HG03575 (cell line): ENCODE results near the gene EGFL8.
"Not testable (repeated sequence)": the region's sequence is repeated elsewhere in the genome, so short reads cannot be mapped to it uniquely, and the experiment has no call there.

Experiments used
- ATAC-seq: cut with Tn5 transposase; IDR thresholded peaks from one replicate; pipeline ENCODE4 v1.9.1; 2021; ENCODE audit not compliant: unreplicated experiment, insufficient number of reproducible peaks, low FRiP score; ENCODE audit errors: extremely low read depth

The EGFL8 gene

DNA sequence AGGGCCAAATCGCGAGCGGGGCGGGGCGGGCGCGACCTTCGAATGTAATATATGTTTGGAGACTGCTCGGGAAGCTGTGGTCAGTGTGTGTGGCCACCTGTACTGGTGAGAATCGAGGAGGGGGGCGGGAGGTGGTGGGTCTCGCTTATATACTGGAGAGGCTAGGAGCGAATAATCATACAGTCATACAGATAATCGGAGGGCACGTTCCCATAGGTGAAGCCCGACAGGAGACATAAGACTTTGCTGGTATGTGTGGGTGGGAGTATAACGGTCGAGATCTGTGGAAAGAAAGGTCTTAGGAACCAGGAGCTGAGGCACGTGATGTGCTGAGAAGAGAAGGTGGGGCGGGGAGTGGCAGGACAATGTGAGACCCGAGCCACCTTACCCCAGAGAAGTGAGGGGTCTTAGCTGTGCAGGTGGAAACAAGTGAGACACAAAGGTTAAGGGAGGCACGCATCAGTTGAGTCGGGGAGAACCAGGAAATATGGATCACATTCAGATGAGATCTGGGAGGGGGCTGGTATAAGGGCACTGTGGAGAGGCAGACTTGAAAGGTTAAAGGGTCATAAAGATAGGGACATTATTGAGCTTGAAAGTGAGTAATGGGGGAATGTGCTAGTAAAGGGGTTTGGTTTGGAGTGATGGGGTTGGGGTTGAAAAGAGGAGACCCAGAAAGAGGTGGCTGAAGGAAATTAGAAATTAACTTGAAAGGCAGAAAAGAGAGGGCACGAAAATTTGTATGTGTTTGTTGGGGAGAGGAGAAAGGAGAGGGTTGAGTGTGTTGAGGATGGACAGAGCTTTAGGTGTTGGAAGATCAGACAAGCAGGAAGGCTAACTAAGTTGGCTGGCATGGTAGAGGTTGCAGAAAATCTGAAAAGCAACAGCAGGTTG lies 14.4 kb downstream of the EGFL8 start:
- ATAC-seq, result no peak

DNA sequence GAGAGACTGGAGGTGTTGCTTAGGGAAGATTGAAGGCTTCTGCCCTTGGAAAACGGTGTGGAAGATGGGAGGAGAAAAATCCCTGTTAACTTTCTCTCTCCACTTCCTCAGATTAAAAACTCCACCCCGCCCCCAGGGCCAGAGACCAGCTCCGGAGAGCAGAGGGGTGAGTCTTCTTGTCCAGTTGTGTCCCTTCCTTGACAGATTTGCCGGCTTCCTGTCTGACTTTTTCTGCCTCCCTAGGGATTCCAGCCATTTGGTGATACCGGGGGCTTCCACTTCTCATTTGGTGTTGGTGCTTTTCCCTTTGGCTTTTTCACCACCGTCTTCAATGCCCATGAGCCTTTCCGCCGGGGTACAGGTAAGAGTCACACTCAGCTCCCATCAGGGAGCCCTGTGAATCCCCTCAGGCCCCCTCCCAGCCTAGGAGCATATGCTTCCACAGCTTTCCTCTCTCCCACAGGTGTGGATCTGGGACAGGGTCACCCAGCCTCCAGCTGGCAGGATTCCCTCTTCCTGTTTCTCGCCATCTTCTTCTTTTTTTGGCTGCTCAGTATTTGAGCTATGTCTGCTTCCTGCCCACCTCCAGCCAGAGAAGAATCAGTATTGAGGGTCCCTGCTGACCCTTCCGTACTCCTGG lies 15.5 kb downstream of the EGFL8 start:
- no peak for ATAC-seq

DNA sequence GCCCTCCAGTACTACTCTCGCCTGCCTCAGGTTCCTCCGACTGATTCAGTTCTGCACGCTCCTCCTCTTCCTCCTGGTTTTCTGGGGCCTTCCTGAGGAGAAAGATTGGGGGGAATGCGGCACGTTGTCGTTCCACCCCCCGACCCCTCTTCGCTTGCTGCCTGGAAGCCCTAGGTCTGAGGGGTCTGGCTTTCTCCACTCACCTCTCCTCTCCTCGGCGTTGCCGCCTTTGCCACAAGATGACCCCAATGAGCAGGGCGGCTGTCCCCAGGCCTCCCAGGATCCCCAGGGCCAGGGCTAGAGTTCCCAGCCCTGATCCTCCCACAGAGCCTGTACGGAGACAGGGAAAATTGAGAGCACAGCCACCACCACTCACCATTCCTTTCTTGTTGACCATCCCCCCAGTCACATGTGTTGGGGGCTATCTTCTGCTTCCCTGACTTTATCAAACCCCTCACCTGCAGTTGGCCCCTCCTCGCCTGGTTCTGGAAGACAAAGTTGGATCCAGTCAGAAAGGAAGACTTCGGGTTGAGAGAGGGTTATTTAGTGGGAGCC lies 16.8 kb downstream of the EGFL8 start:
- no peak for ATAC-seq

DNA sequence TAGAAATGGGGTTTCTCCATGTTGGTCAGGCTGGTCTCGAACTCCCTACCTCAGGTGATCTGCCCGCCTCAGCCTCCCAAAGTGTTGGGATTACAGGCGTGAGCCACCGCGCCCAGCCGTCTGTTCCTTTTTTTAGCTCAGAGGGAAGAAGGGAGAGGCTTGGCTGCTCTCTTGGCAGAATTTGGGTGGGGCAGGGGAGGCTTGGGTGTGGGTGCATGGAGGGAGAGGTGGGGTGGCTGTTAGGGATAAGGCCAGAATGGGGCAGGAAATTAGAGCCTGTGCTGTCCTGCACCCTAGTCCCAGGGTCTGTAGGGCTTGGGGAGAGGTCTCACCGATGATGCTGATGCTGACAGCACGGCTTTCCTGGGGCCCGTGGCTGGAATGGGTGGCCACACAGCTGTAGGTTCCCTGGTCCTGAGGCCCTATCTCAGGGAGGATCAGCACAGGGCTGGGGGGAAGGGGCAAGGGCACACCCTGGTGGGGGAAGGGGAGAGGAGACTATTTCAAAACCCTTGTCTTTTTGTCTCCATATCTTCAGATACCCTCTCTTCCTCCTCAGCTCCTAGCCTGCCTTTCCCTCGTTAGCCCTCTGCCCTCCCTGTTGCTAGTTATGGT lies 17.6 kb downstream of the EGFL8 start:
- no peak for ATAC-seq

DNA sequence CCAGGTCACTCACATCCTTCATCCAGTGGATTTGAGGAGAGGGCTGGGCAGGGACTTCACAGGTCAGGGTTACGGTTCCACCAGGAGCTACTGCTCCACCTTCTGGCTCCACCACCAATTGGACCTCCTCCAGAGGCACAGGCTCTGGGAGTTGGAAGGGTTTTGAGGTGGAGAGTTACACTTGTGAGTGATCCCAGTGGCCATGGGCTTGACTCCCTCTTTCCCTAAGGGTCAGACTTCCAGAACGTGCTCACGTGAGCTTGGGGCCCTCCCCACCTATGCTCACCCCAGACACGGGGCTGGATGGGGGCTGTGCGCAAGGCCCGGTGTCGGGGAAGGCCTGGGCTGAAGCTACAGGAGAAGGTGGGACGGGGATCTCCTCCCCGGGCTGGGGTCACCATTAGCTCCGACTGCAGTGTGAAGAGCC lies 18.2 kb downstream of the EGFL8 start:
- no peak for ATAC-seq

DNA sequence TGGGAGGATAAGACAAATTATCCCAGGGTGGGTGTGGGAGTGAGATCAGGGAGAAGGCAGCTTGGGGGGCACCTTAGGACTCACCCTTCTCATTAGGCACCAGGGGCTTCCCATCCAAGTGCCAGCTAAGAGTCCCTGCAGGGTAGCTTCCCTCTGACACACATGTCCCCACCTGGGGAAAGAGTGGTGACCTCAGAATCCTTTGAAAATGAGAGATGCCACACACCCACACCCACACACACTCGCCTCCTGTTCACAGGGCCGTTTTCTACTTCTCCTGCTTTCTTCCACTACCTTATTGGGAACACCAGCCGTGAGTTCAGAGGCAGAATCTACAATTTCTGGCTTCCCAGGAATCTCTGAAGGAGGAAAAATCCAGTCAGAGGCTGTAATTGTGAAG lies 18.6 kb downstream of the EGFL8 start:
- ATAC-seq, result no peak

DNA sequence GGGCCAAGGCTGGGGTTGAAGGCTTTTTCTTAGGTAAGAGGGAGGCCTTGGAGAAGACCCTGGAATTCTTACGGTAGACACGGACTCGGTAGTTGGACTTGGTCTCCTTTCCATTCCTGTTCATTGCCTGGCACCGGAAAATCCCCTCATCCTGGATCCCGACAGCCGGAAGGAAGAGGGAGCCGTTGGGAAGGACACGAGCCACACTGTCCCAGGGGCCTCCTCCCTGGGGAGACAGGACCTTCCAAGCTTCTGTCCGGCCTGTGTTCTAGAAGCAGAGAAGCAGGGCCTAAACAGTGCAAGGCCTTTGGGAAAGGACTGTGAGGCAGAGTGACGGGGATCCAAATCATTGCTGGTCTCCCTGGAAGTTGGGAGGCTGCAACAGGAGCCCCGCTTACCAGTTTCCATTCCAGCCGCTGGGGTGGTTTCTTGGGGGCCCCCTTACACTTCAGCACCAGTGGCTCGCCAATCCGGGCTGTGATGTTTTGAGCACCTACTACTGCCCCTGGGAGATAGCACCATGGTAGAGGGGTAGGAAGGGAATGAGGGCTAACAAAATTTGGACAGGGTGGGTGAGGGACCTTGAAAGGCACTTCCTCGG lies 19.2 kb downstream of the EGFL8 start:
- ATAC-seq, result no peak

DNA sequence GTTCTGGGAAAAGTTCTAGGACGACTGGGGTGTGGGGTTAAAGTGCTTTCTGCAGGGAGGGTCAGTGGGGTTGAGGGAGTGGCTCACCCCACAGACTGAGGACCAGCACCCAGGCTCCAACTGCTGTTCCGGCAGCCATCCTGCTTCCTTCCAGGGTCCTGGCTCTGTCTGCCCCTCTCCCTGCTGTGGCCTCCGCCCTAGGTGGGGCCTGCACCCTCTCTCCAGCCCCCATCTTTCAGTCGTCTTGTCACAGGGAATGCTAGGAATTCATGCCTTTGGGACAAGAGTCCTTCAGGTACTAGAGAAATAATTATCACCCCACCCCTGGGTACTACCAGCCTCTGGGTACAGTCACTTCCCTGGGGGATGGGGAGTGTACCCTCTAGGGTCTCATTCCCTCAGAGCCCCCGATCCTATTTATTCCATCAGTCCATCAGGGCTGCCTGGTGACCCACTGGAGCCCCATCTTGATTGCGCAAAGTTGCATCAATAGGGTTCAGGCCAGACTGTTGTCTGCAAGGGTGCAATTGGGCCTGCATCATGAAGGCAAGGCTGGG lies 19.8 kb downstream of the EGFL8 start, which contains the start of gene AGER:
AGER (minus strand) TSS at position 170 of the 557 bp plus-strand sequence; CDS start at position 139, 31 bp downstream.
- no peak for ATAC-seq

DNA sequence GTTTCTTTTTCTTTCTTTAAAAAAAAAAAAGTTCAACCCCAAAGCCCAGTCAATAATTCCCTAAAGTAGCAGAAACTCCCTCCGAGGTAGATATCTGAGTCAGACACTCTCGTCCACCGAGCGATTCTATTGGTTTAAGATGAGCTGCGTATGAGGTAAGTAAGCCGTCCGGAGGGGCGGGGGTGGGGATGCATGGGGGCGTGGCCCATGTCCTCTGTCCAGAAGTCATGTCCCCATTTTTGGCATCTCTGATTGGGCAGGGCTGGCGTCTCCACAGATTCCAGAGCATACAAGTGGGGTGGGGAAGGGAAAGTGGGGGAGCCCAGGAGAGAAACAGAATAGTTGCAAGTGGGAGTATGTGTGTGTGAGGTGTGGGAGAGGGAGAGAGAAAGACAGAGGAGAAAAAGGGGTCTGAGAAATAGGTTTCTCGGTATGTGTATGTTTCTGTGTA lies 21.3 kb downstream of the EGFL8 start:
- ATAC-seq, result not testable (repeated sequence)

DNA sequence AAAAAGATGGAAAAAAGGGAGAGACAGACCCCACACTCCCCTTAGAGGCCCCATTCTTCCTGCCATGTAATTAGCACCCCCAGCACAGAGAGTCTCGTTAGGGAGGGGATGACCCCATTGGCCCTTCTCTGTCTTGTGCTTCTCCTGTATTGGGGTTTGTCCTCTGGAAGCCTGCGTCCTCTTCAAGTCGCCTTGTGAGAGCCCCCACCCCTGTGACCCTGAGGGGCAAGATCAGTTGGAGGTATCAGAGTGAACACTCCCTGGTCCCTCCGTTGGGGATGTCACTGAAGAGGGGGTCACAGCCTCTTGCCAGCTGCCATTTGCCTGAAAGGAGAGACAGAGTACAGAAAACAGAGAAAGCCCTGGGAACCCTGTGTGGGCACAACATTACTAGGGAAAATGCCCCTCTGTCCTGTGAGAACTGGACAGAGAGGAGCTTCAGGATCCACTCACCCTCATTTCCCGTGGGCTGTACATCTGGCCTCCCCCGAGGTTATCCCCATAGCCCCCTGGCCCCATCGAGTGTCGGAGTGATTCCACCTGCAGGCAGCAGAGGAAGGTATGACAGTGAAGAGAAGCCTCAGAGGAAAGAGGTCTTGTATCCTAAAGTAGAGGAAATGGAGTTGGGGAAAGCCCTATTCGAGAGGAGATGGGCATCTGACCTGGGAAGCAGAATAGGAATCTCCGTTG lies 21.9 kb downstream of the EGFL8 start:
- not testable (repeated sequence) for ATAC-seq

DNA sequence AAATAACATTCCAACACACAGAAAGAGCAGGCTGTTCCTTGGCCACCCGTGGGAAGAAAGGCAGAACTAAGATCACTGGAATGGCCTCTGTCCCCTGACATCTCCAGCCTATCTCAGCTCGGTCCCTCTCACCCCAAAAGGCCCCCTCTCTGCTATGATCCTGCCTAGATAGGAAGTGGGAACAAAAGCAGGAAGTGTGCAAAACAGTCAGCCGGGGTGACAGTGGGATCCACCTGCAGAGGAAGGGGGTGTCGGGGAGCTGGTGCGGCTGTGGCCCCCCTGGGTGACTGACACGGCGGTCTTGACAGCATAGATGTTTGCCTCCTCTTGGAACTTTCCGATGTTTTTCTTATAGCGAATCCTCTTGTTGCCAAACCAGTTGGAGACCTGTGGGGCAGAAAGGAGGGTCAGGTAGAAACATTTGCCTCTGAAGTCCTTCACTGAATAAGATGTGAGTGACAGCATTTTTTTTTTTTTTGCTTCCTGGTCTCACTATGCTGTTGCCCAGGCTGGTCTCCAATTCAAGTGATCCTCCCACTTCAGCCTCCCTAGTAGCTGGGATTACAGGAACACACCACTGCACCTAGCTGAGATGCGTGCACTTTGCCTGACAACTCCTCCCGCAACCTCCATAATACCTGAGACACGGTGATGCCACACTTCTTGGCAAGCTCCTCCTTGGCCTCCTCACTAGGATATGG lies 22.8 kb downstream of the EGFL8 start:
- ATAC-seq, result no peak

DNA sequence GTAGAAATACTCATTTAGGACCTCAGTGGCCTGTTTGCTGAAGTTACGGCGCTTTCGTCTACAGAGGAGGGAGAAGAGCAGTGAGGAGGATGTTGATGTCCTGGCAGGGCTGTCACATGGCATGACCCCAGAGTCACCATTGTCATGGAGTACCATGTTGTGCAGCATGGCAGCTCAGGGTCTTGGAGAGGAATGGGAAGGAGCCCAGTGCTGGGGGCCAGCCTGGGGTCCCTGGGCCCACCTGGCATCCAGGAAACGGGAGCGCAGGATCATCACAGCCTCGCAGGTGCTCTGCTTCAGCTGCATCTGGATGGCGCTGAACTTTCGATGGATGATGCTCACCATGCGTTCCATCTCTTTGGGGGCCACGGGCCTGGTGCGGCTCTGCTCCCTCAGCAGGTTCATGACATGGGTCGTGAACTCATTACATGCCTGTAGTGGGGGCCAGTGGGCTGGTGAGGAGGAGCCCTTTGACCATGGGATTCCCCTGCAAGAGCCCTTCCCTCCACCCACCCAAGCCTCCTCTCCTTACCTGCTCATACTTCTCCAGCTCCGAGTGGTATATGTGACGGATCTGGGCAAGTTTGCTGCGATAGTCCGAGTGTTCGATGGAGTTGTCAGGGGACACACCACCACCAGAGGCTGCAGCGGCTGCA lies 23.5 kb downstream of the EGFL8 start:
- ATAC-seq, result not testable (repeated sequence)

DNA sequence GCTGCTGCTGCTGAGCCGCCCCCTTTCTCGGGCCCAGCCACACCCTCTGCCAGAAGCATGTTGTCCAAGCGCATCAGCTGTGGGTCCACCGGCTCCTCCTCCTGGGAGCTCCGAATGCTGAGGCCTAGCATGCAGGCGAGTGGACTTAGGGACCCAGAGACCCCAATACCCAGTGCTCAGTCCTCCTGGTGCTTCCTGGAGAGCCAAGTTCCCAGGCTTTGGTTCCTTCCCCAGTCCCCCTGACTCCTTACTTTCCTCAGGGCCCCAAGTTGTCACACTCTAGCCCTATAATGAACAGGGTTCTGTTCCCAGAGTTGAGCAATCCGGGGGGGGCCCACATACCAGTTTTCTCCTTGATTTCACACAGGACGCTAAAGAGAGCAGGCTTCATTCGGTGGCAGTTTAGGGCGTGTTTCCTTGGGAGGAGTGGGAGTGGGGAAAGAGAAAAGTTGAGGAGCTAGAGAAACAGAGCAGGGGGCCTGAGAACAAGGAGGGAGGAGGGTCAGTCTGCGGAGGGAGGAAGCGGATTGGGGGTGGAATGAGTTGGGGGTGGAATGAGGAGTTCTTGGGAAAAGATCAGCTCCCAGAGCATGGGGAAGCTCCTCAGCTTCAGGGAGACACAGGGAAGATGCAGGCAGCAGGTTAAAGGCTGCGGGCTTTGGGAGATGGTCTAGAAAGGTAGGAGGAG lies 24.1 kb downstream of the EGFL8 start:
- no peak for ATAC-seq

DNA sequence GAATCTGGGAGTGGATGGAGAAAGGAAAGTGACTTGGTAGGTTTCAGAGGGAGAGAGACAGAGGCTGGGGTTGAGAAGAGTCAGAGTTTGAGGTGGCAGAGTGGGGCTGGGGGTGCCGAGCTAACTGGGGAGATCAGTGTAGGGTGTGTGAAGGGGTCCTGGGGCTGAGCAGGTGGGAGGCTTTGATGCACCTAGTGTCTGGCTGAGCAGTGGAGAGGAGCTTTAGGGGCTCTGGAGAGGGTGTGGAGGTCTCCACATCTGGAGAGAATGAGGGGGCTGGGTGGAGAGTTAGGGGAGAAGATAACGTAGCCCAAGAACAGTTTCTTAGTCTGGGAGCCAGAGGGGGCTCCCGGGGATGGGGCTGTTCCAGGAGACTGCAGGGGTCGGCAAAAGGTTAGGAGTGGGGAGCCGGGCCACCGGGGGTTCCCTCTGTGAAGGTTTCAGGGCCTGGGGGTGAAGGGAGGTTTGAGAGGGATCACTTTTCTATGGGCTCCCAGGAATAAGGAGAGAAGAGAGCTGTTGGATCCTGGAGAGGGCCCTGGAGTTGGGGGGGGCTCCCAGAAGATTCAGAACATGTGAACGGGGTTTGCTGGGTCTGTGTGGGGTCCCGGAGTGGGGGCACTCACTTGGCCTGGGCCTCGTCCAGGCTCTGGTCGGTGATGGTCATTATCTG lies 24.8 kb downstream of the EGFL8 start:
- ATAC-seq, result no peak

DNA sequence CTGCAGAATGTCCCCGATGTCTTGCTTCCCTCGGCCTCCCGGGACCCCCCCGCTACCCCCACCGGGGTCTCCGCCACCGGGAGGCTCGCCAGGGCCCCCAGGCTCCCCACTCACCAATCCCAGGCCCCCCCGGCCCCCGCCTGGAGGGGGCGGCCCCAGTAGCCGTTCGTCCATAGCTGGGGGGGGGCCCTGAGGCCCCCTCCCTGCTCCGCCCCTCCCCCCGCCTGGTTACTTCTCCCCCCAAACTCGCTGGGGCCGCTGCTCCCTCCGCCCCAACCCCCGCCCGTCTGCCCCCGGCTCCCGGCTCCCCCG lies 25.3 kb downstream of the EGFL8 start:
- ATAC-seq, result no peak

DNA sequence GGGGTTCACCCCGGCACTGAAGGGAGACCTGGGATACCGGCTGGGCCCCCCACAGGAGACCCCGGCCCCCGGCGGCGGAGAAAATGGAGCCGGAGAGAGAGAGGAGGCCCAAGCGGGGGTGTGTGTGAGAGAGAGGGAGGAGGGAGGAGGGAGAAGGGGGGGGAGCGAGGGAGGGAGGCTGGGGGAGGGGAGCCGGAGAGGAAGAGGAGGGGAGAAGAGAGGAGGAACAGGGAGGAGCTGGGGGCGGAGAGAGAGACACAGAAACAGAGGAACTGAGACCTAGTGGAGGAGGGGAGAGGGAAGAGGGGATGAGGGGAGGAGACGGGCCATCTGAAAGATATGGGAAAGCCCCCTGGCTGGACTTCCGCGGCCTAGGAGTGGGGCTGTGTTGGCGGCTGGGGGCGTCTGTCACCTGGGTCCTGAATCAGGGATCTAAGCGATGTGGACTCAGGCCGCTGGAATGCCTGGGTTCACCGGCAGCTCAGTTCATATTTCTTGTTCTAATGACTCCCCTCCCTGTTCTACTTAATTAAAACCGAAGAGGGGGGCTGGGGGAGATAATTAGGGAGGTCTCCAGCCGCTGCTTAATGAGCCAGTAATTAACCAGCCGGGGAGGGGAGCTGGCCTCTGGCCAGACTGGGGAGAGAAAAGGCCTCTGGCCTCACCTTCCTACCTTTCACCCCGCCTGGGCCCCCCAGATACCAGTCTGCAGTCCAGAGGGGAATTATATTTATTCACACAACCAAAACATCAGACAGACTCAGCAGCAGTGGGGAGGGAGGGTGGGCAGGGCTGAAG lies 25.9 kb downstream of the EGFL8 start, which contains the start of gene PBX2:
PBX2 (minus strand) TSS at position 149 of the 798 bp plus-strand sequence. CDS start 287 bp downstream, outside the sequence.
- no peak for ATAC-seq
